Activated CD8-positive, alpha-beta T cell treated with anti-CD3 and anti-CD28 coated beads, Interleukin-2, amount 10 ng/mL, durations not matched to agents 7 days and 5 days (primary cell): ENCODE measurements around the gene TBC1D30. TPM values are rescaled to one million over a fixed set of nuclear protein-coding genes. Genes with fewer than 3 reads are reported as not detected.

Experiments used
- ATAC-seq: fragments of 150-1000 bp; cut with Tn5 transposase; one replicate; pipeline ENCODE4 v1.10.0; 2021; ENCODE audit warnings: moderate library complexity
- CTCF ChIA-PET: fragments of 350-600 bp; sonication (Branson Sonifier 250); formaldehyde crosslinking; loops from one replicate; lab custom pipeline; 2021; ENCODE audit warnings: antibody characterized with exemption; lab: Charles Lee
- POLR2A ChIA-PET: fragments of 350-600 bp; sonication (Branson Sonifier 250); formaldehyde crosslinking; loops from one replicate; lab custom pipeline; 2021; ENCODE audit warnings: antibody characterized with exemption; lab: Charles Lee
- DNase-seq: peaks from one replicate; pipeline ENCODE4 v3.0.0-alpha.2; 2020
- H3K27ac Mint-ChIP-seq: one replicate; pipeline ENCODE4 v1.8.0; 2021; ENCODE audit warnings: mild to moderate bottlenecking, mixed read lengths
- H3K27me3 Mint-ChIP-seq: one replicate; pipeline ENCODE4 v1.8.0; 2021; ENCODE audit warnings: low read depth, mixed read lengths
- H3K36me3 Mint-ChIP-seq: one replicate; pipeline ENCODE4 v1.8.0; 2021; ENCODE audit warnings: low read depth, mixed read lengths
- H3K4me1 Mint-ChIP-seq: one replicate; pipeline ENCODE4 v1.8.0; 2021; ENCODE audit warnings: low read depth, mixed read lengths
- H3K4me3 Mint-ChIP-seq: one replicate; pipeline ENCODE4 v1.8.0; 2021; ENCODE audit warnings: mild to moderate bottlenecking, mixed read lengths
- H3K9me3 Mint-ChIP-seq: one replicate; pipeline ENCODE4 v1.8.0; 2022; ENCODE audit warnings: mixed read lengths; ENCODE audit not compliant: insufficient read depth
- total RNA-seq, 2 experiments: library from RNA; stranded (reverse); gene quantifications; one replicate each; pipeline ENCODE4 v1.2.3, GENCODE V29; 2021

TBC1D30 gene
- total RNA-seq, 2 experiments from 2014 or later = 0.05 to 0.11 TPM

GRCh38 chr12:64806593-64807460 is 17.6 kb upstream of the TBC1D30 start:
- no peak overlapping the region for H3K27ac Mint-ChIP-seq
- H3K4me3 Mint-ChIP-seq = no peak overlapping the region
- peaks cover 39% of the 10 kb centered on the region for H3K27me3 Mint-ChIP-seq
- DNase-seq = no peak
- H3K9me3 Mint-ChIP-seq = no peaks in the 10 kb centered on the region
- H3K4me1 Mint-ChIP-seq = peaks cover 7% of the 10 kb centered on the region
- POLR2A ChIA-PET = no interaction called here
- H3K36me3 Mint-ChIP-seq = no peaks in the 10 kb centered on the region
- no peak for ATAC-seq
- CTCF ChIA-PET = interaction anchor here (0.6 kb wide), 1 partner anchor 17 kb away, joined by 3 read pairs; no protein-coding TSS in a partner anchor

GRCh38 chr12:64808110-64808509 is 16.3 kb upstream of the TBC1D30 start:
- Mint-ChIP-seq H3K9me3 (no peaks in the 10 kb centered on the region), H3K27ac (no peak overlapping the region), H3K27me3 (peaks cover 37% of the 10 kb centered on the region), H3K4me1 (peaks cover 5% of the 10 kb centered on the region), H3K36me3 (no peaks in the 10 kb centered on the region), H3K4me3 (no peak overlapping the region)
- ChIA-PET POLR2A (no interaction called here), CTCF (no interaction called here)
- no peak for DNase-seq
- no peak for ATAC-seq

- CTCF ChIA-PET = interaction anchor here (1.6 kb wide), 1 partner anchor 9 kb away, joined by 4 read pairs; no protein-coding TSS in a partner anchor
Measured at GRCh38 chr12:64810831-64811230, 13.6 kb upstream of the TBC1D30 start.

GRCh38 chr12:64813723-64814122 is 10.7 kb upstream of the TBC1D30 start:
- CTCF ChIA-PET = interaction anchor here (1.3 kb wide), 2 partner anchors 12 to 18 kb away, joined by 4 to 8 read pairs; no protein-coding TSS in a partner anchor
- Mint-ChIP-seq H3K36me3 (no peaks in the 10 kb centered on the region), H3K9me3 (no peaks in the 10 kb centered on the region), H3K27me3 (peaks cover 17% of the 10 kb centered on the region), H3K4me1 (no peaks in the 10 kb centered on the region), H3K4me3 (no peak overlapping the region), H3K27ac (no peak overlapping the region)
- DNase-seq (no peak), ATAC-seq (no peak)
- POLR2A ChIA-PET = no interaction called here

More at GRCh38 chr12:64810831-64811230, 13.6 kb upstream of the TBC1D30 start:
- Mint-ChIP-seq H3K9me3 (no peaks in the 10 kb centered on the region), H3K27ac (no peak overlapping the region), H3K27me3 (peaks cover 27% of the 10 kb centered on the region), H3K36me3 (no peaks in the 10 kb centered on the region), H3K4me1 (peaks cover 5% of the 10 kb centered on the region), H3K4me3 (no peak overlapping the region)
- POLR2A ChIA-PET = no interaction called here
- DNase-seq (no peak), ATAC-seq (no peak)

- DNase-seq (no peak), ATAC-seq (no peak)
- Mint-ChIP-seq H3K36me3 (no peaks in the 10 kb centered on the region), H3K27me3 (peaks cover 16% of the 10 kb centered on the region), H3K27ac (no peak overlapping the region), H3K4me3 (no peak overlapping the region), H3K9me3 (no peaks in the 10 kb centered on the region), H3K4me1 (no peaks in the 10 kb centered on the region)
- POLR2A ChIA-PET = no interaction called here
- CTCF ChIA-PET = no interaction called here
Measured at GRCh38 chr12:64814432-64814831, 10.0 kb upstream of the TBC1D30 start.

DNA sequence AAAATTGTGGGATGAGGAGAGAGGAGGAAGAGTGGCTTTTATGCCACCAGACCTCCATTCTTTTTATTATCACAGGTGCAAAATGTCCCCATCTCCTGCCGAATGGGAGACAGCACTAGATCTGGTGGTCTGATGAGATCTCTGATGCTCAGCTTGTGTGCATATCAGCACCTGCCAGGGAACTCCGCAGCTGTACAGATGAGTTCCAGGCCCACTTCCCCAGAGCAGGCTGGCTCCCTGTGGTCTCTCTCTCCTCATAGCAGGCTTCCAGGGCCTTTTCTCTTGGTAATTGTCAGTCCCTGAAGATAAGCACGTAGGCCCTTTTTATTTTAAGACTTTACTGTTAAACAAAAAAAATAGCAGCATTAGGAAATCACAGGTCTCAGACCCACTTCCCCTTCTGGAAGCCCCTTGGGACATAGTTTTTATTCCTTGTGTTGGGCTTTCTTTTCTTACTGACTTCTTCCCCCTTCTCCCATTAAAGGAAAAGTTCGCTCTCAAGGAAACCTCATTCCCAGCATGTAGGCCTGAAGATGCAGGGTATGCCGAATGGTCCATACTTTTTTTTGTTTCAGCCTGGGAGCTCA is 4.5 kb upstream of the TBC1D30 start:
- H3K4me1 Mint-ChIP-seq = peaks cover 7% of the 10 kb centered on the region
- DNase-seq = no peak
- POLR2A ChIA-PET = no interaction called here
- H3K4me3 Mint-ChIP-seq = no peak overlapping the region
- H3K9me3 Mint-ChIP-seq = peaks cover 2% of the 10 kb centered on the region
- no peaks in the 10 kb centered on the region for H3K36me3 Mint-ChIP-seq
- CTCF ChIA-PET = no interaction called here
- H3K27me3 Mint-ChIP-seq = peaks cover 23% of the 10 kb centered on the region
- no peak for ATAC-seq
- H3K27ac Mint-ChIP-seq = no peak overlapping the region

DNA sequence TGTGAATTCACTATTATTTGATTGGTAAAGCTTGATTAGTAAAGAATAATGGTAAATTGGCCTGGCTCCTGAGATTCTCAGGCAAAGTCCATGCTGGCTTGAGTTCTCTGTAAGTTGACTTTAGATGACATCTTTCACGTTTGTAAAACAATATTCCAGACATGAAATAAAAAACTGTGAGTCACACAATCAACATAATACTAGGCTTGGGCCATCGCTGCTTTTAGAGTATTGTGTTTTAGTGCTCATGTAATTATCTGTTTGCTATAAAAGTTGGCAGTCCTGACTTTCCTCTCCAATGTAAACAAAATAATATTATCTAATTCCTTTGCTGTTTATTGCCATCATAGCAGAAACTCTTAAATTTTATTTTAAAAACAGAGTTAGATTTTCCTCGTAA is 3.9 kb upstream of the TBC1D30 start:
- no peak for ATAC-seq
- H3K36me3 Mint-ChIP-seq = no peaks in the 10 kb centered on the region
- H3K27me3 Mint-ChIP-seq = peaks cover 28% of the 10 kb centered on the region
- ChIA-PET CTCF (no interaction called here), POLR2A (no interaction called here)
- peaks cover 8% of the 10 kb centered on the region for H3K4me1 Mint-ChIP-seq
- H3K9me3 Mint-ChIP-seq = peaks cover 2% of the 10 kb centered on the region
- no peak overlapping the region for H3K4me3 Mint-ChIP-seq
- no peak for DNase-seq
- H3K27ac Mint-ChIP-seq = no peak overlapping the region

GRCh38 chr12:64821116-64821630 is 3.3 kb upstream of the TBC1D30 start:
- Mint-ChIP-seq H3K27me3 (peaks cover 33% of the 10 kb centered on the region), H3K36me3 (no peaks in the 10 kb centered on the region), H3K9me3 (peaks cover 2% of the 10 kb centered on the region), H3K4me1 (peaks cover 11% of the 10 kb centered on the region), H3K4me3 (no peak overlapping the region), H3K27ac (no peak overlapping the region)
- ATAC-seq (no peak), DNase-seq (no peak)
- CTCF ChIA-PET = no interaction called here
- POLR2A ChIA-PET = no interaction called here

DNA sequence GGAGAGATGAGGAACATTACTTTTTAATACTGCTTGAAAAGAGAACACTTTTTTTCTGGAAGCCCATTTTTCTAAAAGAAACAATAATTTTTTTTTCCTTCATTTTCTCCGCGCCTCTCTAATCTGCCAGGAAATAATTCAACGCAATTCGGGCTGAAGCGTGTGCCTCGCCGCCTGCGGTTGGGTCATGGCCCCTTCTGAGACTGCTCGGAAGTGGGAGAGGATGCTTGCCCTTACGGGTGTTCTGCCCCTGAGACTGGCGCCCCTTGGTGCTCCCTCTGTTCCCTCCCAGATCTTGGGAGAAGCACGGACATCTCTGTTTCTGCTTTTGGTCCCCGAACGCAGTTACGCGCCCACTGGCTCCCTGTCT is 332 bp upstream of the TBC1D30 start:
- Mint-ChIP-seq H3K9me3 (peaks cover 2% of the 10 kb centered on the region), H3K27ac (no peak overlapping the region), H3K4me1 (peaks cover 15% of the 10 kb centered on the region), H3K4me3 (peak overlapping the region; percentile 63), H3K27me3 (peaks cover 46% of the 10 kb centered on the region), H3K36me3 (no peaks in the 10 kb centered on the region)
- POLR2A ChIA-PET = no interaction called here
- CTCF ChIA-PET = interaction anchor here (1.1 kb wide), 1 partner anchor 28 kb away, joined by 3 read pairs; no protein-coding TSS in a partner anchor
- DNase-seq (no peak), ATAC-seq (peak; percentile 47)

GRCh38 chr12:64825143-64826021 is 935 bp downstream of the TBC1D30 start:
- Mint-ChIP-seq H3K9me3 (peaks cover 2% of the 10 kb centered on the region), H3K4me3 (peak overlapping the region; percentile 44), H3K4me1 (peaks cover 15% of the 10 kb centered on the region), H3K27me3 (peaks cover 45% of the 10 kb centered on the region), H3K36me3 (no peaks in the 10 kb centered on the region), H3K27ac (no peak overlapping the region)
- DNase-seq (no peak), ATAC-seq (no peak)
- POLR2A ChIA-PET = no interaction called here
- CTCF ChIA-PET = no interaction called here

- H3K4me3 Mint-ChIP-seq = no peak overlapping the region
- ChIA-PET POLR2A (no interaction called here), CTCF (interaction anchor here (1.1 to 1.6 kb wide), 2 partner anchors 10 to 30 kb away, joined by 3 to 5 read pairs; no protein-coding TSS in a partner anchor)
- no peak overlapping the region for H3K27ac Mint-ChIP-seq
- H3K4me1 Mint-ChIP-seq = peaks cover 15% of the 10 kb centered on the region
- H3K27me3 Mint-ChIP-seq = peaks cover 41% of the 10 kb centered on the region
- ATAC-seq (peak; percentile 48), DNase-seq (peak; percentile 72)
- H3K9me3 Mint-ChIP-seq = peaks cover 2% of the 10 kb centered on the region
- H3K36me3 Mint-ChIP-seq = no peaks in the 10 kb centered on the region
Measured at GRCh38 chr12:64826234-64826633, 1.8 kb downstream of the TBC1D30 start.
